ENCODE data around the gene ANXA1.
"Not testable (repeated sequence)": the region's sequence is repeated elsewhere in the genome, so short reads cannot be mapped to it uniquely, and the experiment has no call there.

ANXA1 gene

DNA sequence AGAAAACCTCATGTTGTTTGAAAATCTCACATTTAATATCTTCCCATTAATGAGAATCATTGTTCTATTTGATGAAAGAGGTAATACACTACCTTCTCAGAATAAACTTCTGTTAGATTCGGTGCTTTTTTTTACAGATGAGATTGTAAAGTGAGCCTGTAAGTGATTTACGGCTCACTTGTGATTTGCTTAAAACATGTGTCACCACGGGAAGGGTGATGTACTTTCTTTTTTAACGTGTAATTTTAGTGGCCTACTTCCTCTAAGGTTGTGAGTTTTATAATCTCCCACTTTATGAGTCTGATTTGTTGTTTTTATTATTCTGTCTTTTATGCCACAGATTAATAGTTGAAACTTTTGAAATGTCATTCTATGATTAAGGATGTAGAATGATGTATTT, 15.9 kb downstream of the ANXA1 start:
- DNase-seq (ENCODE audit: low read depth in 1 of 2, low spot score in 1 of 2) = no peak

DNA sequence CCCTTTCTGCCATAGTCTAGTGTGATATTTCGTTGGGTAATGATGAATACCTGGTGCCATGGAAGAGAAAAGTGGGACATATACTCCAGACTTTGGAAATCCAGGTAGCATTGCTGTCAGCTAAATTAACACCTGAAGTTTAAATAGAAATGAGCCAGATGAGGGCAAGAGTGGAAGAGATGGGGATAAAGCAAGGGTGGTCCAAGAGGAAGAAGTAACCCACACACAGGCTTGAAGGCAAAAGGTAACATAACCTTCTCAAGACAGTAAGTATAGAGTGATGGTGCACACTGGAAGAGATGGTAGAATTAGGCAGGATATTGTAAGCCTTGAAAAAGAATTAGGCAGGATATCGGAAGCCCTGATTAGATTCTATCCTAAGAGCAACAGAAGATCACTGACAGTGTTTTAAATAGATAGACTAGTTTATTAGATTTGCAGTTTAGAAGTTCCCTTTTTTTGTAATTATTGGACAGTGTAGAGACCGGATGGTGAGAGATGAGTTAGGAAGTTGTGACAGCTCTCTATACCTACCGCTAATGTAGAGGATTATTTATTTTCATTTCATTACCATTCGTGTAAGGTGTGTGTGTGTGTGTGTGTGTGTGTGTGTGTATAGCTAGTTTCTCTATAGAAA, 16.8 kb downstream of the ANXA1 start:
- DNase-seq (ENCODE audit: low read depth in 1 of 2, low spot score in 1 of 2) = no peak

DNA sequence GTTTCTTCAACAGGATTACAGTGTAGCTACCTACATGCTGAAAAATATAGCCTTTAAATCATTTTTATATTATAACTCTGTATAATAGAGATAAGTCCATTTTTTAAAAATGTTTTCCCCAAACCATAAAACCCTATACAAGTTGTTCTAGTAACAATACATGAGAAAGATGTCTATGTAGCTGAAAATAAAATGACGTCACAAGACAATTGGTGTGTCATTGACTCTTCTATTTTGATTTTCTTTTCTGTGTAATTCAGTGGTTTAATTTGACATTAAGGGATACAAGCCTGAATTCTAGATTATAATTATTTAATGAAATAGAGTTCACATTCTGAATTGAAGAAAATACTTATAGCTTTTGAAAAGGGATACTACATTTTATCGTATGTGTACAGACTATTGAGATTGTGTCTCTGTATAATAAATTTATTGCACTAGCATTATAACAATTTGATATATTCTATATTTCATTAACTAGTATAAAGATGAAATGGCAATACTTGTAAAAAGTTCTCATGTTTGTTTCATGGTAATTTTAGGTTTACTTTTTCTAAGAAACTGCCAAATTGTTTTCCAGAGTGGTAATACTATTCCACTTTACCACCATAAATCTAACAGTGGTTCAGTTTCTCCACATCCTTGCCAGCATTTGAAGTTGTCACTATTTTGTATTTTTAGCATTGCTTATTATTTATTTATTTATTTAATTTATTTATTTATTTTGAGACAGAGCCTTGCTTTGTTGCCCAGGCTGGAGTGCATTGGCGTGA, 18.7 kb downstream of the ANXA1 start:
- no peak for DNase-seq (ENCODE audit: low read depth in 1 of 2, low spot score in 1 of 2)

DNA sequence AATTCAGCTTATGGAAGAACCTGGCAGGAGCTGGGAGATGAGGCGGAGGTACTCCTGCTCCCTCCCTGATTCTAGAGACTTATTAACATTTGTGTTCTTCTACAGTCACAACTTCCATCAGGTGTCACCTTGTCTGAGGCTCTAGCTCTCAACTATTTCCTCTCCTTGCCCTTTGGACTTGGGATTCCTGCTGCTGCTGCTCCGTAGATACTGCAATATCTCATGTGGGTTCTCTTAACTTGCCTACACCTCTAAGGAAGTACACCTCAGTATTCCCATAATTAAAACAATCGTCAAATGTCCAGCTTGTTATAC, 21.2 kb downstream of the ANXA1 start:
- DNase-seq (ENCODE audit: low read depth in 1 of 2, low spot score in 1 of 2) = no peak

DNA sequence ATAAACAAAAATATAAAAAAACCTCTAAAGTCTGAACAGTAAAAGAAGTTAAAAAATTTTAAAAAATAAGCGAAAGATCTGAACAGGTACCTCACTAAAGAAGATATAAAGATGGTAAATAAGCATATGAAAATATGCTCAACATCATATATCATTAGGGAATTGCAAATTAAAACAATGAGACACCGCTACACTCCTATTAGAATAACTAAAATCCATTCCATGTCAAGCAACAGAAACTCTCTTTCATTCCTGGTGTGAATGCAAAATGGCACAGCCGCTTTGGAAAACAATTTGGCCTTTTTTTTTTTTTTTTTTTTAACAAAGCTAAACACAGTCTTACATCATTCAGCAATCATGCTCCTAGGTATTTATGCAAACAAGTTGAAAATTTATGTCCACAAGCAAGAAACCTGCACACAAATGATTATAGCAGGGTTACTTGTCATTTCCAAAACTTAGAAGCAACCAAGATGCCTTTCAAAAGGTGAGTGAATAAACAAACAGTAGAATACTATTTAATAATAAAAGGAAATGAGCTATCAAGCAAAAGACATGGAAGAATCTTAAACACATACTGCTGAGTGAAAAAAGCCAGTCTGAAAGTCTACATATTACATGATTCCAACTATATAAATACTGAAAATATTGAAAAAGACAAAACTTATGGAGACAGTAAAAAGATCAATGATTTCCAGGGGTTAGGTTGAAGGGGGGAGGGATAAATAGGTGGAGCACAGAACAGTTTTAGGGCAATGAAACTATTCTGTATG, 22.1 kb downstream of the ANXA1 start:
- DNase-seq (ENCODE audit: low read depth in 1 of 2, low spot score in 1 of 2) = no peak

DNA sequence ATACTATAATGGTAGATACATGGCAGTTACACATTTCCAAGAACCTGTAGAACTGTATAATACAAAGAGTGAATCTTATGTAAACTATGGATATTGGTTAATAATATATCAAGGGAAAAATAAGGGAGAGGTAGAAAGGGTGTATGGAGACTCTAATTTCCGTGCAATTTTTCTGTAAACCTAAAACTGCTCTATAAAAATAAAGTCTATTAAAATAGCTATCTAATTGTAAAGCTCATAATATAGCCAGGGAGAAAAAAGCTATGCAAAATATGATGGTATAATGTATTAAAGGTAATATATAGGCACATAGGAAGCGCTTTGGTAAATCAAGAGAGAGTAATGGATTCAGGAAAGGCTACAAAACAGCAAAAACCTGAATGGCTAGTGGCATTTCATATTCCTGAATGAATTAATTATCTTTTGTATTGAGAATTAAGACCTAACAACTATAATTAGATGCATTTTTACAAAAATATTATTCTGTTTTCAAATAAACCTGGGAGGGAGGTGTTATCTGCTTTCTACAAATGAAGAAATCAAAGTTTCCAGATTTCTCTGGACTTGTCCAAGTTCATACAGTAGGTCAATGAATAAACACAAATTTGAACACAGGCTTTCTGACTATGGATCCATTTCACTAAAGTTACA, 22.8 kb downstream of the ANXA1 start:
- DNase-seq (ENCODE audit: low read depth in 1 of 2, low spot score in 1 of 2) = no peak

DNA sequence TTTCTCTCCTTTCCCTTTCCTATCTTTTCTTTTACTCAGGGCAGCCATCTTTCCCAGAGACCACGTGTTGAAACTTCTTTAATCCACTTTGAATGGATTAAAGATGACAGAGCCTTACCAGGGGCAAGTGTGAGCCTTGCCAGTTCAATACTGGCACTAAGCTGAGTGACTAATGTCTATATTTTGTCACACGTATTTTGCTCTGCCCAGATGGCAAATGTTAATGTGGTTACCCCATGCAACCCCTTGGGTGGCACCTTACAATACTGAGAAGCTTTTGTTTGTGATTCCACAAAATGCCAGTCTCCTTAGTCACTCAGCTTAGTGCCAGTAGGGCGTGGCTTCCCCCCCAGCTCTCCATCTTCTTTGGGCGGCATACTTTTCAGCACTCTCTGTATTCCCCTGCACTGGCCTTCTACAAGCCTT, 24.8 kb downstream of the ANXA1 start:
- no peak for DNase-seq (ENCODE audit: low read depth in 1 of 2, low spot score in 1 of 2)

DNA sequence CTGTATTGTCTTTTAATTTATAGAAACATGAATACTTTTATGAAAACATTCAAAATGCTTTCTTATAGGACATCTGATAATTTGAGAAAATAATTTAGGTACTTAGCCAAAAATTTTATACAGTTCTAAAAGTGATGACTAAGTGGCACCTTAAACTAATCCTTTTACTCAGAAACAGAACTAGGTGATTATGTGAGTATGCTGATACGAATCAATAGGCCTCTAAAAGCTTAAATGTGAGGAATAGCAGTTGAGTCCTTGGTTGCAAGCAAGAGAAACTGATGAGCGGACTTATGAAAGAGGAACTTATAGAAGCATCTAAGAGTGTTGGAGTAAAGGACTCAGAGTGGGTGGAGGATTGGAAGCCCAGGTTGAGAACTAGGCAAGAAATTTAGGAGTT, 26.4 kb downstream of the ANXA1 start:
- DNase-seq (ENCODE audit: low read depth in 1 of 2, low spot score in 1 of 2) = no peak

DNA sequence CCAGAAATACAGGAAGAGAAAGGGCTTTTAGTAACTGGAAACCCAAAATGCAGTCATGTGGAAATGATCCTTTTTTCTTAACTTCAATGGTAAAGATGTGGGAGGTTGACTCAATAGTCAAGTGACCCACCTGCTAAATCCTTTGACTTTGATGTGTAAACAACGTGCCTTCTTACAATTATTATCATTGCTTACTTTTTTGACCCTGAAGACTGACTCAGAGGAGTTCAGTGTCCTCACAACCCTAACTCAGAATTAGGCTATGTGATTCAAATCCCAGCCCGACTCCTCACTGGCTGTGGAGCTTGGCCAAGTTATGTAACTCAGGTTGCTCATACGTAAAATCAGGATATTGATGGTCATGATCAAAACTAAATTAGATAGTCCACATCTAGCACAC, 27.9 kb downstream of the ANXA1 start:
- DNase-seq (ENCODE audit: low read depth in 1 of 2, low spot score in 1 of 2) = no peak

DNA sequence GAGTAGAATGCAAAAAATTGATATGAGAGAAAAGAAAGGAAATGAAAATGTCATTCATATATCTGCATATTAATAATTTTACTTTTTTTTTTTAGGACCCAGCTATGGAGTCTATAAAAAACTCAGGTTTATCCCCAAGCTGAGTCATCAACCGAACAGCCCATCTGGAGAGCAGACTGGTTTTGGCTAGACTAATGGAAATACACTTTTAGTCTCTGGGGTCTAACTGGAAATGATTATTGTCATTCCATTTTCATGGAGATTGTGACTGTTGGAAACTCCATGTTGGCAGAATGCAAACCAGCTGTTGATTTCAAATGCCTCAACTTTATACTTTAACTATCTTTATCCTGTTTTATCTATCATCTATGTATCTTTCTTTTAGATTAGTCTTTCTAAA, 28.7 kb downstream of the ANXA1 start:
- DNase-seq (ENCODE audit: low read depth in 1 of 2, low spot score in 1 of 2) = no peak

DNA sequence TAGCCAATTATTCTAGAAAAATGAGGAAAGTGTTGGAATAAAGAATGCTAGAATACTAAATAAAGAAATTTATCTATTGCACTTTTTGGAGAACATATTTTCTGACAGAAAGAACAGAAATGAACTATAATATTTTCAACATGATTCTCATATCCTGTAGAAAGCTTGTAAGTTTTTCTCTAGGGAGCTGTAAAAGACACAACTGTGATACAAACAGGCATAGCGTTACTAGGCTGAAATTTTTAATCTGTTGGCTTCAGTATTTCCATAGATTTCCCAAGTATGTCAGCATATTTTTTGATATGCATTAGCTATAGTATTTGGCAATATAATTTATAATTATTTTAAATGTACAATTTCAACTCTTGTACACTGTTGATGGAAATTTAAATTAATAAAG, 31.3 kb downstream of the ANXA1 start:
- DNase-seq (ENCODE audit: low read depth in 1 of 2, low spot score in 1 of 2) = no peak

DNA sequence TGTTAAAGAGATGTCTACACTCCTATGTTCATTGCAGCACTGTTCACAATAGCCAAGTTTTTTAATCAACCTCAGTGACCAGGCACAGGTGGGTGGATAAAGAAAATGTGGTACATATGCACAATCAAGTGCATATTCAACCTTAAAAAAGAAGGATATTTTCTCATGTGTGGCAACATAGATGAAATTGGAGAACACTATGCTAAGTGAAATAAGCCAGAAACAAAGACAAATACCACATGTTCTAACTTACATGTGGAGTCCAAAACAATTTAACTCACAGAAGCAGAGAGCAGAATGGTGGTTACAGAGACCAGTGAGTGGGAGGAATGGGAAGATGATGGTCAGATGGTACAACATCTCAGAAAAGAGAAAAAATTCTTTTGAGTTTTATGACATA, 31.8 kb downstream of the ANXA1 start:
- DNase-seq (ENCODE audit: low read depth in 1 of 2, low spot score in 1 of 2) = no peak

DNA sequence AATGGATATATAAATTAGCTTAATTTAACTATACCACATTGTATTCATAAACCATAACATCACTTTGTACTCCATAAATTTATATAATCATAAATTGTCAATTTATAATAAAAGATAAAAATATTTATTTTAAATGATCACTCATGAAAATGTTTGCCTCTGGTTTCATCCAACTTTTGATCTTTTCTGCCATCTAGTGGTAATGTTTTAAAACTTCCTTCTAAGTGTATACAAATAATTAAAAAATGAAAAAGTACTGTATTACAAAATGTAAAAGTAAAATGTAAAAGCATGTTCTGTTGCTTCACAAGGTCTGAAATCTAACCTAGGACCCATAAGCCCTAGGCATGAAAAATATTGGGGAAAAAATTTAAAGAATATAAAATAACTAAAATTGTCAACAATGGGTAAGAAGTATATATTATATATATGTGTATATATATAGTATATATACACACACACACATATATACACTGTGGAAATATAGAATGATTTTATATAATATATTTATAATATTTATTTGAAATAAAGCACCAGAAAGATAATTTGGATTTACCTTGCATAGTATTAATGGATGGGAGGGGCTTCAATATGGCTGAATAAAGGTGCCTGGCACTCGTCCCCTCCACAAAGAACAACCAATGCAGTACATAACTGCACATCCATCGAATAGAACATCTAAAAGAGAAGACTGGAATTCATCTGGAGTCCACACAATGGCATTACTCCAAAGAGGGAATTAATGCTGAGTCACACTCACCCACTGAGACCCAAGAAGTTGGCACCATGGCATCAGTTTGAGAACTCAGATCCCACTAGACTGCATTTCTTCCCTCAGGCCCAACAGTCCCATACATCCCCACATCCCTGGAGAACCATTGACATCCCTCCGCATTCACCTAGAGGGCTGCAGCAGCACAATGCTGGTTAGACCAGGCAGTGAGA, 32.5 kb downstream of the ANXA1 start:
- no peak for DNase-seq (ENCODE audit: low read depth in 1 of 2, low spot score in 1 of 2)

DNA sequence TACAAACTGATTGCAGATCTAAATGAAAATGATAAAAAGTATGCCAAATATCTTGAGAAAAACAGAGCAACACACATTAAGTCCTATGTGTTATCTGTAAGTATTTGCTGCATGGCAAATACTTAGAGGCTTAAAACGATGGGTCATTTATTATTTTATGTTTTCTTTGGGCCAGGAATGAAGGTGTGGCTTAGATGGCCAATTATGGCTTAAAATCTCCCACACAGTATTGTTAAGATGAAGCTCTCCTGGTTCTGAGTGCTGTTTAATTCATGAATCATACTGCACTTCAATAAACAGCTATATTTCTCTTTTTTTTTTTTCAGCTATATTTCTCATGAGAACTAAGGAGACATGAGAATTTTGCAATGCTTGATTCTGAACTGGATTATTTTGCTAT, 39.4 kb downstream of the ANXA1 start:
- DNase-seq (ENCODE audit: low read depth in 1 of 2, low spot score in 1 of 2) = not testable (repeated sequence)

DNA sequence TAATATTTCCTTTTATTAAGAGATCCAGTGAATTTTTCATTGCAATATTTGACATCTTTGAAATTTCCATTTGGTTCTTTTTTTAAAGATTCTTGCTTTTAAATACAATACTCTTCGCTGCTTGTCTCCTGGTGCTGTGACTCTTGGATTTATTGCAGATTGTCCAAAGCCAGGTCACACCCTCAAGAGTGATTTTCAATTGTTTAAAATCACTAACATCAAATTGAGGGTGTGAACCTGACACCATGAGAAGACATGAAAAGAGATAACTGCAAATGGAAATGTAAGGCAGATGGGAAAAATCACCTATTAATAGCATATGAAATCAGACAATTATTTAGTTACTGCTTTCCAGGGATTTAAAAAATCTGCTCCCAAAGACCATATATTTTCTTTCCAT, 42.6 kb downstream of the ANXA1 start:
- no peak for DNase-seq (ENCODE audit: low read depth in 1 of 2, low spot score in 1 of 2)

DNA sequence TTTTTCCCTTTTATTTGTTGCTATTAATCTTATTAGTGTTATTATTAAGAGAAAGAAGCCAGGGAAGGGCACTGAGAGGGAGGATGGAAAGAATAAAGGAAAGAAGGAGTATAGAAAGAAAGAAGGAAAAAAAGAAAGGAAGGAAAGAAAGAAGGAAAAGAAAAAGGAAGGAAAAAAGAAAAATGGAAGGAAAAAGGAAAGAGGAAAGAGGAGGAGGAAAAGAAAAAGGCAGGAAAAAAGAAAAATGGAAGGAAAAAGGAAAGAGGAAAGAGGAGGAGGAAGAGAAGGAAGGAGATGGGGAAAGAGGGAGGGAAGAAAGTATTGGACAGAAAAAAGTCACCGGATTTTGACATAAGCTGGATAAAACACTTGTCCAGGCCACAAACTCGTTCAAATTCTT, 47.8 kb downstream of the ANXA1 start:
- DNase-seq (ENCODE audit: low read depth in 1 of 2, low spot score in 1 of 2) = no peak

DNA sequence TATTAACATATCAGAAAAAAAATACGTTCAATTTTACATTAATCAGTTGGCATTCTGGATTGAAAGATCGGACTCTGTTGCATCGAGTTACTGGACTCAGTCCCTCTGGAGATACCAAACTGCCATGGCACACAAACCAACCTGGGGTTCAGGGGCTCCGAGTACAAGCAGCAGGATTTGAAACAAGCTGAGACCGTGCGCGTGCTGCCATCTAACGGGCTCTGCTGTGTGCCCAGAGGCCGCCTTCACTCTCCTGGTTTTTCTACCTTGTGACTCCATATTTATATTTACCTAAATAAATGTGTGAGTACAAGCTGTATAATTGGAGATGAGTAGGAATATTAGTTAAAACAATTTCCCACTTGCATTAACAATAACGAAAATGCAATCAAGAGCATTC, 48.2 kb downstream of the ANXA1 start:
- no peak for DNase-seq (ENCODE audit: low read depth in 1 of 2, low spot score in 1 of 2)

DNA sequence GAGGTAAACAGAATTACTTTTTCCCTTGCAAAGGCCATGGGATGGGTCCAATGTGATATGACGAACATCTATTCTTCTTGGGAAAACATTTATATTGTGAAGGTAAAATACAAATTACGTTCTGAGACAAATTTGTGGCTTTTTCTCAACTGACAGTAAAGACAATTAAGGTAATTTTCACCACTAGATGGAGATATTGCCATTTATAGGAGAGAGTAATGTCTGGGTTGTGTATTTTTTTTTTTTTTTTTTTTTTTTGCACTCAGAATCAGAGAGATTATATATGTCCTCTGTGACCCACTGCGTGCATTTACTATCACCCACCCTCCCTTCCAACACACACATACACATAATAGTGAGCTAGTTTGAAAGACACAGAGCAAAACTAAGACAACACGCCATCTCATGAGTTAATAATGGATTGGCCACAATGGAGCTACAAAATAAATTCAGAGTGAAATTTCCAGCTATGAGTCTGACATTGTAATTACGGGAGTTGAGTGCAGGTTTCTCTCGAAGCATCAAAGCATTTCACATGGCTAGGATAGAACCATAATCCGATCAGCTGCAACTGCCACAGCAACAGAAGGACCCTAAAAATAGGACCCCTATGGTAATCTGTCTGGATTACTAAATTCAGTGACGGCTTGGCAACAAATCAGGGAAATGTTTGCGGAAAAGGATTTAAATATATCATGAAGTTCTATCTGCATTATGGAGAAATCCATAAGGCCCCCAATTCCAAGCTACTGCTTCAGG, 49.2 kb downstream of the ANXA1 start:
- no peak for DNase-seq (ENCODE audit: low read depth in 1 of 2, low spot score in 1 of 2)

DNA sequence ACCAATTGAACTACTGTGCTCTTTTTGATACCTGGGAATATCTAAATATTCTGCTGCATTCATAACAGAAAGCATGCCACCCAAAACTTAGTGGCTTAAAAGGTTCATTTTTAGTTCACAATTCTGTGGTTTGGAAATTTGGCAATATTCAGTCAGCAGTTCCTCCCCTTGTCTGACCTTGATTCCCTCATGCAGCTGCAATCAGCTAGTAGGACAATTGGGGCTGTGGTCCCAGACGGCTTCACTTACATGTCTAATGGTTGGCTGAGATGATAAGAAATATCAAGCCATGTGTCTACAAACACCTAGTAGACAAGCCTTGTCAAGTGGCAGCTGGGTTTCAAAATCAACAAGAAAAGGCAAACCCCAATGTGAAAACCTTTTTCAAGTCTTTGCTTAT, 51.3 kb downstream of the ANXA1 start:
- DNase-seq (ENCODE audit: low read depth in 1 of 2, low spot score in 1 of 2) = no peak

DNA sequence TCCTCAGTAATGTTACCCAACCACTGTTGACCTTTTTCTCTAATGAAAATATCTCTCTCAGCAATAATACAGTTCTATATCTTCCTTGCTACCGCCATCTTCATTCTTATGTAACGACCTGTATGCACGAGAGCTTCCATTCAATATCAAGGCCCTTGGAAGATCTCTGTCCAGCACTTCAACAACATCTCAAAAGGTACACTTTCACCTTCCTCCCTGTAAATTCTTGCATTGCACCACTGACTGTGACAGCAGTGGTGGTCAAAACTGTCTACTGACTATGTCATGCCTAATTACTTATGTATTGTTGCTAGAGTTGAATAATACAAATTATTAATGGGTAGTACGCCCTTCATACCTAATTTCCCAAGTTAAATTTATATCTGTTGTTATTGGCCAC, 53.3 kb downstream of the ANXA1 start:
- DNase-seq (ENCODE audit: low read depth in 1 of 2, low spot score in 1 of 2) = no peak
